ENCODE data around the gene ADAMTS13. TPM values are rescaled to one million over a fixed set of nuclear protein-coding genes. Genes with fewer than 3 reads are reported as not detected.
A peak's percentile ranks its signal among the peaks of the same experiment; 100 is the strongest.
"Not testable (repeated sequence)": the region's sequence is repeated elsewhere in the genome, so short reads cannot be mapped to it uniquely, and the experiment has no call there.

ADAMTS13 gene
- under 1 TPM; 0.60 to 0.91 (median 0.79) TPM for total RNA-seq

GRCh38 chr9:133421615-133422542 is at the start of gene ADAMTS13:
Gene ADAMTS13, plus strand, starts transcription at chr9:133422367. Its CDS starts 77 bp downstream, at chr9:133422444.
- ATAC-seq, result peak; percentile 24 to 36
- H3K4me1 Mint-ChIP-seq (ENCODE audit: low read depth), result peaks cover 28% of the 10 kb centered on the region
- no peak within 1 kb of the TSS for H3K4me3 Mint-ChIP-seq
- H3K27me3 Mint-ChIP-seq (ENCODE audit: low read depth), result peaks cover 20% of the 10 kb centered on the region
- no peak for DNase-seq
- no peaks in the 10 kb centered on the region for H3K36me3 Mint-ChIP-seq (ENCODE audit: insufficient read depth)
- no peaks in the 10 kb centered on the region for H3K9me3 Mint-ChIP-seq

- Mint-ChIP-seq H3K27me3 (ENCODE audit: low read depth) (no peaks in the 10 kb centered on the region), H3K36me3 (ENCODE audit: insufficient read depth) (peaks cover 25% of the 10 kb centered on the region), H3K4me1 (ENCODE audit: low read depth) (peaks cover 51% of the 10 kb centered on the region), H3K9me3 (no peaks in the 10 kb centered on the region), H3K4me3 (peak overlapping the region; percentile 98)
- no peak for DNase-seq
- peak in 1 of 2 donors; percentile 1 for ATAC-seq
Measured at GRCh38 chr9:133374612-133375115, 47.5 kb upstream of the ADAMTS13 start.

- DNase-seq (no peak), ATAC-seq (peak in 1 of 2 donors; percentile 0)
- Mint-ChIP-seq H3K9me3 (no peaks in the 10 kb centered on the region), H3K36me3 (ENCODE audit: insufficient read depth) (peaks cover 21% of the 10 kb centered on the region), H3K27me3 (ENCODE audit: low read depth) (no peaks in the 10 kb centered on the region), H3K4me1 (ENCODE audit: low read depth) (peaks cover 45% of the 10 kb centered on the region), H3K4me3 (peak overlapping the region; percentile 98)
Measured at GRCh38 chr9:133375116-133375723, 46.9 kb upstream of the ADAMTS13 start.

GRCh38 chr9:133375724-133376654 is 46.2 kb upstream of the ADAMTS13 start, which contains the start of the genes STKLD1 and SURF4:
Gene STKLD1, plus strand, starts transcription at chr9:133376366. Its CDS starts 108 bp downstream, at chr9:133376474.
Gene SURF4, minus strand, starts transcription at chr9:133376060. Its CDS starts 91 bp downstream, at chr9:133375969.
- H3K36me3 Mint-ChIP-seq (ENCODE audit: insufficient read depth), result peaks cover 13% of the 10 kb centered on the region
- H3K4me1 Mint-ChIP-seq (ENCODE audit: low read depth), result peaks cover 37% of the 10 kb centered on the region
- DNase-seq (peak; percentile 95), ATAC-seq (peak; percentile 78 to 79)
- H3K4me3 Mint-ChIP-seq, result peak within 1 kb of the TSS; percentile 98
- no peaks in the 10 kb centered on the region for H3K27me3 Mint-ChIP-seq (ENCODE audit: low read depth)
- no peaks in the 10 kb centered on the region for H3K9me3 Mint-ChIP-seq

GRCh38 chr9:133377280-133377679 is 44.9 kb upstream of the ADAMTS13 start:
- H3K9me3 Mint-ChIP-seq; DNase-seq; H3K27me3 Mint-ChIP-seq (ENCODE audit: low read depth): not testable (repeated sequence)

GRCh38 chr9:133377721-133378216 is 44.4 kb upstream of the ADAMTS13 start:
- ATAC-seq (no peak), DNase-seq (no peak)
- Mint-ChIP-seq H3K36me3 (ENCODE audit: insufficient read depth) (peaks cover 5% of the 10 kb centered on the region), H3K4me3 (no peak overlapping the region), H3K9me3 (no peaks in the 10 kb centered on the region), H3K27me3 (ENCODE audit: low read depth) (no peaks in the 10 kb centered on the region), H3K4me1 (ENCODE audit: low read depth) (peaks cover 20% of the 10 kb centered on the region)

More at GRCh38 chr9:133377280-133377679, 44.9 kb upstream of the ADAMTS13 start:
- H3K36me3 Mint-ChIP-seq (ENCODE audit: insufficient read depth); ATAC-seq: not testable (repeated sequence)
- H3K4me1 Mint-ChIP-seq (ENCODE audit: low read depth), result peaks cover 24% of the 10 kb centered on the region
- H3K4me3 Mint-ChIP-seq, result peak overlapping the region; percentile 64

GRCh38 chr9:133378408-133378962 is 43.7 kb upstream of the ADAMTS13 start:
- H3K36me3 Mint-ChIP-seq (ENCODE audit: insufficient read depth), result peaks cover 5% of the 10 kb centered on the region
- H3K4me1 Mint-ChIP-seq (ENCODE audit: low read depth), result peaks cover 12% of the 10 kb centered on the region
- no peak for ATAC-seq
- no peaks in the 10 kb centered on the region for H3K9me3 Mint-ChIP-seq
- H3K4me3 Mint-ChIP-seq, result no peak overlapping the region
- no peaks in the 10 kb centered on the region for H3K27me3 Mint-ChIP-seq (ENCODE audit: low read depth)
- DNase-seq, result no peak

- Mint-ChIP-seq H3K9me3 (no peaks in the 10 kb centered on the region), H3K4me3 (no peak overlapping the region), H3K27me3 (ENCODE audit: low read depth) (no peaks in the 10 kb centered on the region), H3K4me1 (ENCODE audit: low read depth) (peaks cover 7% of the 10 kb centered on the region), H3K36me3 (ENCODE audit: insufficient read depth) (peaks cover 5% of the 10 kb centered on the region)
- no peak for DNase-seq
- no peak for ATAC-seq
Measured at GRCh38 chr9:133379153-133380086, 42.7 kb upstream of the ADAMTS13 start.

GRCh38 chr9:133380734-133381133 is 41.4 kb upstream of the ADAMTS13 start:
- Mint-ChIP-seq H3K4me1 (ENCODE audit: low read depth) (peaks cover 4% of the 10 kb centered on the region), H3K27me3 (ENCODE audit: low read depth) (no peaks in the 10 kb centered on the region), H3K36me3 (ENCODE audit: insufficient read depth) (no peaks in the 10 kb centered on the region), H3K4me3 (no peak overlapping the region), H3K9me3 (no peaks in the 10 kb centered on the region)
- ATAC-seq, result no peak
- no peak for DNase-seq

- H3K27me3 Mint-ChIP-seq (ENCODE audit: low read depth), result no peaks in the 10 kb centered on the region
- no peak overlapping the region for H3K4me3 Mint-ChIP-seq
- H3K9me3 Mint-ChIP-seq, result no peaks in the 10 kb centered on the region
- DNase-seq (no peak), ATAC-seq (no peak)
- H3K4me1 Mint-ChIP-seq (ENCODE audit: low read depth), result no peaks in the 10 kb centered on the region
- H3K36me3 Mint-ChIP-seq (ENCODE audit: insufficient read depth), result no peaks in the 10 kb centered on the region
Measured at GRCh38 chr9:133382507-133383141, 39.5 kb upstream of the ADAMTS13 start.

GRCh38 chr9:133383438-133383837 is 38.7 kb upstream of the ADAMTS13 start:
- no peak overlapping the region for H3K4me3 Mint-ChIP-seq

GRCh38 chr9:133384736-133385321 is 37.3 kb upstream of the ADAMTS13 start:
- no peaks in the 10 kb centered on the region for H3K9me3 Mint-ChIP-seq
- H3K27me3 Mint-ChIP-seq (ENCODE audit: low read depth), result peaks cover 2% of the 10 kb centered on the region
- H3K4me3 Mint-ChIP-seq, result no peak overlapping the region
- no peaks in the 10 kb centered on the region for H3K36me3 Mint-ChIP-seq (ENCODE audit: insufficient read depth)
- no peak for ATAC-seq
- DNase-seq, result no peak
- H3K4me1 Mint-ChIP-seq (ENCODE audit: low read depth), result no peaks in the 10 kb centered on the region

More at GRCh38 chr9:133383438-133383837, 38.7 kb upstream of the ADAMTS13 start:
- no peak for ATAC-seq
- no peak for DNase-seq
- no peaks in the 10 kb centered on the region for H3K27me3 Mint-ChIP-seq (ENCODE audit: low read depth)
- H3K36me3 Mint-ChIP-seq (ENCODE audit: insufficient read depth), result no peaks in the 10 kb centered on the region
- H3K9me3 Mint-ChIP-seq, result no peaks in the 10 kb centered on the region
- no peaks in the 10 kb centered on the region for H3K4me1 Mint-ChIP-seq (ENCODE audit: low read depth)

Data from activated T-cell treated with anti-CD3 and anti-CD28 coated beads, Interleukin-2, amount 50 U/mL, for 4 hours (primary cell).